Esophagus (tissue), 2 donors: Measurements from ENCODE around the gene POU2F1. TPM values are rescaled to one million over a fixed set of nuclear protein-coding genes. Genes with fewer than 3 reads are reported as not detected.

ENCODE experiments used
- H3K27ac ChIP-seq, 2 donors: one replicate each; pipeline ENCODE4 v1.5.1; 2013; ENCODE audit warnings: low read depth in 2 of 2, mild to moderate bottlenecking in 2 of 2, inconsistent platforms in 1 of 2, low read length in 1 of 2, moderate library complexity in 1 of 2
- H3K27me3 ChIP-seq, 2 donors: one replicate each; pipeline ENCODE4 v1.6.1; 2013; ENCODE audit warnings: low read length in 2 of 2, control low read depth in 1 of 2, mild to moderate bottlenecking in 1 of 2; ENCODE audit not compliant: insufficient read depth in 2 of 2, control insufficient read depth in 1 of 2
- H3K36me3 ChIP-seq, 2 donors: one replicate each; pipeline ENCODE4 v1.6.1; 2013; ENCODE audit warnings: low read length in 1 of 2; ENCODE audit not compliant: control insufficient read depth in 2 of 2, insufficient read depth in 2 of 2
- H3K4me1 ChIP-seq, 2 donors: one replicate each; pipeline ENCODE4 v1.6.1; 2013; ENCODE audit warnings: low read length in 1 of 2; ENCODE audit not compliant: control insufficient read depth in 2 of 2, insufficient read depth in 2 of 2
- H3K4me3 ChIP-seq, 2 donors: one replicate each; pipeline ENCODE4 v1.5.1; 2013; ENCODE audit warnings: low read length in 2 of 2, mild to moderate bottlenecking in 2 of 2, low read depth in 1 of 2, moderate library complexity in 1 of 2
- H3K9me3 ChIP-seq, 2 donors: one replicate each; pipeline ENCODE4 v1.6.1; 2013; ENCODE audit warnings: mild to moderate bottlenecking in 2 of 2, low read depth in 1 of 2, low read length in 1 of 2, moderate library complexity in 1 of 2; ENCODE audit not compliant: control insufficient read depth in 2 of 2, insufficient read depth in 1 of 2
- WGBS, 2 donors: extraction: QIAGEN DNeasy Blood & Tissue Kit; methylation state at CpG; one replicate each; pipeline ENCODE4 v1.1.7; 2013; 5-methylcytosine and 5-hydroxymethylcytosine counted together
- polyA plus RNA-seq, 2 donors: library from polyadenylated mRNA; stranded (reverse); fragments of 200-250 nt; gene quantifications; one replicate each; pipeline ENCODE4 v1.2.3, GENCODE V29; 2013
- donor health status: healthy with polysubstance abuse.
- donor health status: Bipolar disorder and iron deficiency.

POU2F1 gene
- polyA plus RNA-seq, 2 donors = 1.3 to 1.5 TPM

GRCh38 chr1:167388976-167389375, 168.3 kb downstream of the POU2F1 start:
- no peaks in the 10 kb centered on the region for H3K27me3 ChIP-seq
- no peaks in the 10 kb centered on the region for H3K4me1 ChIP-seq
- H3K9me3 ChIP-seq = no peaks in the 10 kb centered on the region
- 94 to 96% methylated on average over 1 of the region's 1 CpG for WGBS, 2 donors
- peaks cover 3 to 4% of the 10 kb centered on the region in 2 donors for H3K36me3 ChIP-seq
- H3K27ac ChIP-seq = no peak overlapping the region
- H3K4me3 ChIP-seq = no peak overlapping the region

GRCh38 chr1:167392200-167392696, 171.6 kb downstream of the POU2F1 start:
- Histone ChIP-seq H3K4me3 (no peak overlapping the region), H3K9me3 (no peaks in the 10 kb centered on the region), H3K27ac (no peak overlapping the region), H3K4me1 (no peaks in the 10 kb centered on the region), H3K27me3 (no peaks in the 10 kb centered on the region), H3K36me3 (peaks cover 0 to 3% of the 10 kb centered on the region in 2 donors)
- WGBS, 2 donors = 98% methylated on average over 7 of the region's 7 CpGs

GRCh38 chr1:167400359-167400953, 179.8 kb downstream of the POU2F1 start:
- Histone ChIP-seq H3K4me1 (no peaks in the 10 kb centered on the region), H3K27ac (no peak overlapping the region), H3K27me3 (no peaks in the 10 kb centered on the region), H3K36me3 (no peaks in the 10 kb centered on the region), H3K9me3 (no peaks in the 10 kb centered on the region), H3K4me3 (no peak overlapping the region)
- 82 to 83% methylated on average over 2 of the region's 2 CpGs for WGBS, 2 donors

- 57 to 58% methylated on average over 8 of the region's 8 CpGs for WGBS, 2 donors
- no peak overlapping the region for H3K27ac ChIP-seq
- H3K36me3 ChIP-seq = no peaks in the 10 kb centered on the region
- no peak overlapping the region for H3K4me3 ChIP-seq
- no peaks in the 10 kb centered on the region for H3K9me3 ChIP-seq
- H3K27me3 ChIP-seq = no peaks in the 10 kb centered on the region
- H3K4me1 ChIP-seq = no peaks in the 10 kb centered on the region
Measured at GRCh38 chr1:167401260-167401873, 180.7 kb downstream of the POU2F1 start.

GRCh38 chr1:167404161-167404888, 183.6 kb downstream of the POU2F1 start:
- Histone ChIP-seq H3K4me3 (no peak overlapping the region), H3K36me3 (no peaks in the 10 kb centered on the region), H3K27me3 (no peaks in the 10 kb centered on the region), H3K9me3 (no peaks in the 10 kb centered on the region), H3K4me1 (no peaks in the 10 kb centered on the region), H3K27ac (no peak overlapping the region)
- 75 to 81% methylated on average over 4 of the region's 4 CpGs for WGBS, 2 donors

- no peak overlapping the region for H3K27ac ChIP-seq
- 79 to 81% methylated on average over 3 of the region's 3 CpGs for WGBS, 2 donors
- no peaks in the 10 kb centered on the region for H3K36me3 ChIP-seq
- H3K27me3 ChIP-seq = no peaks in the 10 kb centered on the region
- H3K4me1 ChIP-seq = no peaks in the 10 kb centered on the region
- no peak overlapping the region for H3K4me3 ChIP-seq
- H3K9me3 ChIP-seq = no peaks in the 10 kb centered on the region
Measured at GRCh38 chr1:167404908-167405307, 184.2 kb downstream of the POU2F1 start.

- Histone ChIP-seq H3K4me1 (no peaks in the 10 kb centered on the region), H3K27ac (no peak overlapping the region), H3K36me3 (peaks cover 3 to 7% of the 10 kb centered on the region in 2 donors), H3K27me3 (no peaks in the 10 kb centered on the region), H3K9me3 (no peaks in the 10 kb centered on the region), H3K4me3 (no peak overlapping the region)
- WGBS, 2 donors = 83 to 87% methylated on average over 1 of the region's 1 CpG
Measured at GRCh38 chr1:167408355-167408754, 187.7 kb downstream of the POU2F1 start.

GRCh38 chr1:167409183-167409582, 188.5 kb downstream of the POU2F1 start:
- H3K27me3 ChIP-seq = no peaks in the 10 kb centered on the region
- H3K4me1 ChIP-seq = no peaks in the 10 kb centered on the region
- no peak overlapping the region for H3K27ac ChIP-seq
- H3K4me3 ChIP-seq = no peak overlapping the region
- peaks cover 3 to 7% of the 10 kb centered on the region in 2 donors for H3K36me3 ChIP-seq
- 84 to 91% methylated on average over 1 of the region's 1 CpG for WGBS, 2 donors
- no peaks in the 10 kb centered on the region for H3K9me3 ChIP-seq

- WGBS, 2 donors = 72 to 89% methylated on average over 4 of the region's 4 CpGs
- Histone ChIP-seq H3K4me3 (no peak overlapping the region), H3K27me3 (no peaks in the 10 kb centered on the region), H3K9me3 (no peaks in the 10 kb centered on the region), H3K4me1 (peaks cover 0 to 2% of the 10 kb centered on the region in 2 donors), H3K36me3 (peaks cover 3 to 12% of the 10 kb centered on the region in 2 donors), H3K27ac (no peak overlapping the region)
Measured at GRCh38 chr1:167412072-167412471, 191.4 kb downstream of the POU2F1 start.
